ENCODE measurements around the gene INPP5F.

DNA sequence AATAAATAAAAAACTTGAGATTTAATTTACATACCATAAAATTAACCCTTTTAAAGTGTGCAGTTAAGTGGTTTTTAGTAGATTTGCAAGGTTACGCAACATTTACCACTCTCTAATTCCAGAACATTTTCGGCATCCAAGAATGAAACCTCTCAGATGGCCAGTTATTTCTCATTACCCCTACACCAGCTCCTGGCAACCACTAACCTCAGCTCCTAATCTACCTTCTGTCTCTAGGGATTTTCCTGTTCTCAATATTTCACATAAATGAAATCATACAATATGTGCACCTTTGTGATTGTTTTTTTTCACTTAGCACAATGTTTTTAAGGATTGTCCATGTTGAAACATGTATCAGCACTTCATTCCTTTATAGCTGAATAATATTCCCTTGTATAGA, 45.1 kb downstream of the INPP5F start:
- no peak for TF ChIP-seq SIN3A (IDR thresholded peaks at IDR 0.05; ENCODE audit: borderline replicate concordance, low read depth, low read length)
- TF ChIP-seq, protein P1, sequence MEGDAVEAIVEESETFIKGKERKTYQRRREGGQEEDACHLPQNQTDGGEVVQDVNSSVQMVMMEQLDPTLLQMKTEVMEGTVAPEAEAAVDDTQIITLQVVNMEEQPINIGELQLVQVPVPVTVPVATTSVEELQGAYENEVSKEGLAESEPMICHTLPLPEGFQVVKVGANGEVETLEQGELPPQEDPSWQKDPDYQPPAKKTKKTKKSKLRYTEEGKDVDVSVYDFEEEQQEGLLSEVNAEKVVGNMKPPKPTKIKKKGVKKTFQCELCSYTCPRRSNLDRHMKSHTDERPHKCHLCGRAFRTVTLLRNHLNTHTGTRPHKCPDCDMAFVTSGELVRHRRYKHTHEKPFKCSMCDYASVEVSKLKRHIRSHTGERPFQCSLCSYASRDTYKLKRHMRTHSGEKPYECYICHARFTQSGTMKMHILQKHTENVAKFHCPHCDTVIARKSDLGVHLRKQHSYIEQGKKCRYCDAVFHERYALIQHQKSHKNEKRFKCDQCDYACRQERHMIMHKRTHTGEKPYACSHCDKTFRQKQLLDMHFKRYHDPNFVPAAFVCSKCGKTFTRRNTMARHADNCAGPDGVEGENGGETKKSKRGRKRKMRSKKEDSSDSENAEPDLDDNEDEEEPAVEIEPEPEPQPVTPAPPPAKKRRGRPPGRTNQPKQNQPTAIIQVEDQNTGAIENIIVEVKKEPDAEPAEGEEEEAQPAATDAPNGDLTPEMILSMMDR (IDR thresholded peaks at IDR 0.05): no peak
- no peak for TF ChIP-seq ZBTB33 (IDR thresholded peaks at IDR 0.05; ENCODE audit: borderline replicate concordance, low read depth)
- no peak for TF ChIP-seq MAX (IDR thresholded peaks at IDR 0.05; ENCODE audit: low read depth)
- no peak for TF ChIP-seq POLR2AphosphoS5 (IDR thresholded peaks at IDR 0.05; ENCODE audit: low read depth, low read length)
- no peak for TF ChIP-seq FOXJ3 (CRISPR knock-in tag; IDR thresholded peaks at IDR 0.05)
- no peak for TF ChIP-seq RAD21 (IDR thresholded peaks at IDR 0.05; ENCODE audit: low read length)
- no peak for TF ChIP-seq YY1 (IDR thresholded peaks at IDR 0.05; ENCODE audit: low read depth)
- no peak for TF ChIP-seq EZH2phosphoT487 (IDR thresholded peaks at IDR 0.05; ENCODE audit: borderline replicate concordance, low read depth)
- TF ChIP-seq RXRA (IDR thresholded peaks at IDR 0.05; ENCODE audit: borderline replicate concordance, low read depth): no peak
- TF ChIP-seq MEF2A (IDR thresholded peaks at IDR 0.05; ENCODE audit: borderline replicate concordance, low read depth): no peak
- no peak for TF ChIP-seq CHD2 (IDR thresholded peaks at IDR 0.05; ENCODE audit: low read length, partially characterized antibody)
- no peak for TF ChIP-seq EP300 (IDR thresholded peaks at IDR 0.05; ENCODE audit: borderline replicate concordance in 1 of 2, low read depth in 1 of 2, low read length in 1 of 2)
- TF ChIP-seq, protein P2, sequence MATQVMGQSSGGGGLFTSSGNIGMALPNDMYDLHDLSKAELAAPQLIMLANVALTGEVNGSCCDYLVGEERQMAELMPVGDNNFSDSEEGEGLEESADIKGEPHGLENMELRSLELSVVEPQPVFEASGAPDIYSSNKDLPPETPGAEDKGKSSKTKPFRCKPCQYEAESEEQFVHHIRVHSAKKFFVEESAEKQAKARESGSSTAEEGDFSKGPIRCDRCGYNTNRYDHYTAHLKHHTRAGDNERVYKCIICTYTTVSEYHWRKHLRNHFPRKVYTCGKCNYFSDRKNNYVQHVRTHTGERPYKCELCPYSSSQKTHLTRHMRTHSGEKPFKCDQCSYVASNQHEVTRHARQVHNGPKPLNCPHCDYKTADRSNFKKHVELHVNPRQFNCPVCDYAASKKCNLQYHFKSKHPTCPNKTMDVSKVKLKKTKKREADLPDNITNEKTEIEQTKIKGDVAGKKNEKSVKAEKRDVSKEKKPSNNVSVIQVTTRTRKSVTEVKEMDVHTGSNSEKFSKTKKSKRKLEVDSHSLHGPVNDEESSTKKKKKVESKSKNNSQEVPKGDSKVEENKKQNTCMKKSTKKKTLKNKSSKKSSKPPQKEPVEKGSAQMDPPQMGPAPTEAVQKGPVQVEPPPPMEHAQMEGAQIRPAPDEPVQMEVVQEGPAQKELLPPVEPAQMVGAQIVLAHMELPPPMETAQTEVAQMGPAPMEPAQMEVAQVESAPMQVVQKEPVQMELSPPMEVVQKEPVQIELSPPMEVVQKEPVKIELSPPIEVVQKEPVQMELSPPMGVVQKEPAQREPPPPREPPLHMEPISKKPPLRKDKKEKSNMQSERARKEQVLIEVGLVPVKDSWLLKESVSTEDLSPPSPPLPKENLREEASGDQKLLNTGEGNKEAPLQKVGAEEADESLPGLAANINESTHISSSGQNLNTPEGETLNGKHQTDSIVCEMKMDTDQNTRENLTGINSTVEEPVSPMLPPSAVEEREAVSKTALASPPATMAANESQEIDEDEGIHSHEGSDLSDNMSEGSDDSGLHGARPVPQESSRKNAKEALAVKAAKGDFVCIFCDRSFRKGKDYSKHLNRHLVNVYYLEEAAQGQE (IDR thresholded peaks at IDR 0.05; ENCODE audit: low read depth, low read length): no peak

Data from SK-N-SH (cell line).